Measurements from ENCODE around the gene ADD3.

Gene ADD3

GRCh38 chr10:110006358-110007160 lies 1.2 kb upstream of the ADD3 start:
- peak; percentile 19 for DNase-seq (ENCODE audit: low spot score)

- peak; percentile 44 for DNase-seq (ENCODE audit: low spot score)
These were observed 553 bp upstream of the ADD3 start for GRCh38 chr10:110007161-110007700.

DNA sequence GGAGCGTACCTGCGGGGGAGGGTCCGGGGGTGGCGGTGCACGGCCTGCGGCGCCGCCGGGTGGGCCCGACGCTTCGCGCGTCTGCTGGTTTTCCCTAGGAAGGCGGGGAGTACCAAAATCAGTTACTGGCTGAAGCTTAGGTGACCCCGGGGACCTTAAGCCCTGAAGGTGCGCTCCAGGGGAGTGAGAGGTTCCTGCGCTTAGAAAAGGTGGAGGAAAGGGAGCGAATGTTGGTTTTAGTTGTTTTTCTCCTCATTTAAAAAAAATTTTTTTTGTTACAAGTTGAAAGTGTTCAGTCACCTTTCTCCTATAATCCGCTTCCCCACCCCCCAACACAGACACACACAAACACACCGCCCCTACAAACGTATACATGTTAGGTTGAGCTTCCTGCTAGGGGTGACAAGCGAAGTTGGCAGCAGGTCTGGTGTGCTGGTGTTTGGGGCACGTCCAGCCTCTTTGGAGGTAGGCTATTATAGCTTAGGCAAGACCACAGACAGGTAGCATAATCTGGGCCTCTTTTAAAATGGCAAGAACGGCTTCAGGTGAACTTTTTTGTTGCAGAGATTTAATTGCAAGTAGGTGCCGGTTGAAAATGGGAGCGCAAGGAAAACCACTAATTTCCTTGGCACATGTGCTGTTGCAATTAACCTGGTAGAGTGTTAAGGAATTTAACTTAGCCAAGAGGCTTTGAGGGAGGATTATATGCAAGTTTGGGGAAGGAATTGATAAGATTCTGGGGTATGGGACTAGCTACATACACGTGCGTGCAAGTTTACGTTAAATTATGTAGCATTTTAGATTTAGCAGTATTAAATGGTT lies 945 bp downstream of the ADD3 start:
- peak; percentile 34 for DNase-seq (ENCODE audit: low spot score)

DNA sequence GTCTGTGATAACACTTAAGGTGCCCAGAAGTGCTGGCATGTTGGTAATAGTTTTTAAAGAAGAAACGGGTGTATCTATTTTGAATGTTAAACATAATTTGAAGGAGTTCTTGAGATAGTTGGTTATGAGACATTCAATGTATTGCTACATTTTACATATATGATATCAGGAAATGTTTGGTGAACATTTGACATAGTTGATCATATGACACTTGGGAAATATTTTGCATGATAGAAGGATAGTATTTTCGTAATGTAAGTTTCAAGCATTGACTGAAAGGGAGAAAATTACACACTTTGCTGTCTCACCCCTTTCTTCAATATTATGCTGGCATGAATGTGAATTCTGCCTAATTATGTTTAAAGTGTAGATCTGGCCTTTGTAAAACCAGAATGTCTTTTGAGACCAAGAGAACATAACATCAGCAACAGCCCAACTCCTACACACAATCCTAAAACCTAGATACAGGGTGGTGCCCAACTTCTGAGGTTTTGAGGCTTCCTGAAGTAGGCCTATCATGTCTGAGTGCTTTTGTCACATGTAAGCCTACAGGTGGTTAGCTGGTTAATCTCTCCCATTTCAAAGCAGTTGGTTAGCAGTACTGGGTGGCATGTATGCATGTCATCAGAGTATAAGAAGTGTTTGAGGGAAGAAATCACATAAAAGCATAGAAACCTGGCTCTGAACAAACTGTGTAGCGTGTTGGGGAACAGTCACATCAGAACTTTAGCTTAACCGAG lies 2.1 kb downstream of the ADD3 start:
- no peak for DNase-seq (ENCODE audit: low spot score)

DNA sequence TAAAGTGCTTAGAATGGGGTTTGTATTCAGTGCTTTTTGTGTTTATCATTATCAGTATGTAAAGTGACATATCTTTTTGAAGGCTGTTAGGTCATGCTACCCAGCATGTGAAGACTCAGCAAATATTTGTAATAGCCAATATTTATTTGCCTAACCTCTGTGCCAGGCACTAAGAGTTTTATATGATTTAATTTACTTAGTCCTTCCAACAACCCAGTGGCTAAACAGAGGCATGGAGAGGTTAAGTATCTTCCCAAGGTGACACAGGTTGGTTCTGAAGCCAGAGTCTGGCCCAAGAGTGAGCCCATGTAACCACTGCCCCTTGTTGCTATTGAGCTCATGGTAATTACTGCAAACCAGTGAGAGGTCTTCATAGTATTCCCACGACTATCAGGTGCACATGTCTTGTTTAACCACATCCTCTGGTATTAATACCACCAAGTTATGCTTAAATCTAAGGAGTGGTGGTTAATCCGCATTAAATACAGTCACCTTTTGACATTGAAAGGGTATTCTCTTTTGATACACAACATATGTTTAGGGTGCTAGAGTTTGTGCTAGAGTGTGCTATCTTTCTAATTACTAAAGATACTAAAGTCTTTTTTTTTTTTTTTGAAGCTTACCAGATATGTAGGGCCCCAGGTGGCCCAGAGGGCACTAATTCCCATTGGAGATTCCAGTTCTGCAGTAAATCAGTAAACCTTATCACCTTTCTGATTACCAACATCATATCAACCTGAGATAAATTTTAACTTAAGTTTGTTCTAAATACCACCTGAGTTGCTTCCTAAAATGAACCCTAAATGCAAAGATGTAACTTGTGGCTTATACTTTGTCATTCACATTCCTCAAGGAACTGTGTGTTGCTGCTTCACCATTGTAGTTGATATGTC lies 2.9 kb downstream of the ADD3 start:
- DNase-seq (ENCODE audit: low spot score): no peak

GRCh38 chr10:110011681-110012080 lies 3.9 kb downstream of the ADD3 start:
- DNase-seq (ENCODE audit: low spot score): no peak

DNA sequence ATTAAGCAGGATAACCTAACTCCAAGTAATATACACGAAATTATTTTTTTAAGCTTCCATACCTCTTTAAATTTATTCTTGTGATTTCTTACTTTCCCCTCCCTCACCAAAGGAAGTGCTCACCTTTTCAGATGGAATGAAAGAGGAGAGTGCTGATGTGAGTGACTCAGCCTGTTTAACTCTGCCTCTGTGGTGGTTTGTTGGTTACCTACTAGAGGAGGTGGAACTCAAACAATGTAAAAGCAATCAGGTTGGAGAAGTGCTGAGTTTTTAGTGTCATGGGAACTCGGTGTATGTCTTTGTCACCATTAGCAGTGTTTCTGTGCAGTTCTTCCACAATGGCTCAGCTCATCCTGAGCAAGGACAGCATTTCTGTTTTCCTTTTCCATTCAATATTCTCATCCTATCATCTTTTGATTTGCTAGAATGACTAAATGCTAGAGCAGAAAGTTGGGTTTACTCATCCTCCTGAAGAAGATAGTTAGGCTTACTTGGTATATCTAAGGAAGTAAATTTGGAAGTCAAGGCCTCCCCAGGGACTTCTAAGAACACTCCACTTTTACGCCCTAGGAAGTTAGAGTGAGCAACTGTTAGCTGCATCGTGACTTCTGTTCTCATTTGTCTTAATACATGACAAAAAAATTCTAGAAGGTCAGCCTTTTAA lies 6.0 kb downstream of the ADD3 start:
- DNase-seq (ENCODE audit: low spot score): no peak

GRCh38 chr10:110016039-110016438 lies 8.3 kb downstream of the ADD3 start:
- no peak for DNase-seq (ENCODE audit: low spot score)

- DNase-seq (ENCODE audit: low spot score): no peak
These were observed 9.3 kb downstream of the ADD3 start for GRCh38 chr10:110017052-110017451.

DNA sequence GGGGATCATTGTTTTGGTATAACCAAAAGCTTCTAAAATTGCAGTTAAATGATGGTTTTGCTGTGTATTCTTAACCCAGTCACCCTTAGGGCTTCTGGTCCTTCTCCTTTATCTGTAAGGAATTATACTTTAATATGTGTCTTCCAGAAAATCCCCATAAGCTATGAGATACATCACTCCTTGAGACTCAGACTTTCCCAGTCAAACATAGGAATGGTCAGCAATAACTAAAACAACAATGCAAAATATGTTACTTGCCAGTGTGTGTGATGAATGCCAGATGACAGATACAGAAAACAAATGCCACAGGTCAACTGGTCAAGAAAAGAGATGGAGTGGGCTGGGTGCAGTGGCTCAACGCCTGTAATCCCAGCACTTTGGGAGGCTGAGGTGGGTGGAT lies 10.1 kb downstream of the ADD3 start:
- DNase-seq (ENCODE audit: low spot score): no peak

DNA sequence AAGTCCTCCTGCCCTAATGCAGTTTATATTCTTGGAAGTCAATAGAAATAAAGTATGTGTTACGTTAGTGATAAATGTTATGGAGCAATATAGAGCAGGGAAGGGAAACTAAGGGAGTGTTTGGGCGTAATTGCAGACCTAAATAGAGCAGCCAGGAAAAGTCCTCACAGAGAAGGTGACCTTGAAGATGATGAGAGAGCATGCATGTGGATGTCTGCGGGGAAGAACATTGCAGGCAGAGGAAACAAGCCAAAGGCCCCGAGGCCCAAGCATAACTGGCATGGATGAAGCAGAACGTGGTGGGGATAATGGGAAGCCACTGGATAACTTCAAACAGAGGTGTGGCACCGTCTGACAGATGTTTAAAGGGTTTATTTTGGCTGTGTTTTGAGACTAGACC lies 12.5 kb downstream of the ADD3 start:
- DNase-seq (ENCODE audit: low spot score): no peak

DNA sequence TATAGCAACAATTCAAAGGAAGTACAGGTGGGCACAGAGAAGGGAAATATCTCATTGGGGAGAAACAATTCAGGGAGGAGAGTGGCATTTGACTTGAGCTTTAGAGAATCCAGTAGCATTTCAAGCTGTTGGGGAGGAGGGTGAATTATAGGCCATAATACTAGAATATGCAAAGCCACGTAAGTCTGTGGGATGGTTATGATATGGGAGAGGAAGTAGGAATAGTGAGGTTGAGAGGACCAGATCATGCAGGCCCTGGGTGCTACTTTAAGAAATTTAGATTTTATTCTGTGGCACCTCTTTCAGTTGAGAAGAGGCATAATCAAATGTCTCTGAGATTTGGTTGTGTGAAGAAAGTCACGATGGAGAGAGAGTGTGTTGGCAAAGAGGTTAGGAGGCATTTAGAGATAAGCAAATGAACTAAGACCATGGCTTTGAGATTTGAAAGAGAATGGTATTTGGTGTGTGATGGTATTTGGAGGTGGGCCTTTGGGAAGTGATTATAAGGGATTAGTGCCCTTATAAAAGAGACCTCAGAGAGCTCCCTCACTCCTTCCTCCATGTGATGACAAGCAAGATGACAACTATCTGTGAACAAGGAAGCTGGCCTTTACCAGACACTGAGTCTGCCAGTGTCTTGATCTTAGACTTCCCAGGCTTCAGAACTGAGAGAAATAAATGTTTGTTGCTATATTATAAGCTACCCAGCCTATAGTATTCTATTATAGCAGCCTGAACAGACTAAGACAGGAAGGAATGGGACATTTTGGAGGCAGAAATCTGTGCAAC lies 15.1 kb downstream of the ADD3 start:
- no peak for DNase-seq (ENCODE audit: low spot score)

GRCh38 chr10:110023785-110024465 lies 16.1 kb downstream of the ADD3 start:
- DNase-seq (ENCODE audit: low spot score): no peak

DNA sequence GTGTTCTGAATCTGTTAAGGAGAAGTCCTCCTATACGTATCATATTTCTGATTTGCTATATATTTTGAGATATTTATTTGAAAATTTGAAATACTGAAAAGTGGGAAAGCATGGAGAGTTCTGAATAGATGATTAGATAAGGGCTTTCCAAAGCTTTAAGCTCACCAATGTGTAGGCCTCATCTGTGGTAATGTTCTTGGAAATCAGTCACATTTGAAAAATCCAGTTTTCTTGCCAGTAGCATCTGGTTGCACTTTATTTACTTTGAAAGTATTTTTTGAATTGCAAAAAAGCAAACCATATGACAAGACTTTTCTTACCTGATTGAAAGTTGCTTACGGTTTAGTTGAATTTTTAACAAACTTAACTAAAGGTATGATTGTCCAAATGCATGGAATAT lies 21.7 kb downstream of the ADD3 start:
- DNase-seq (ENCODE audit: low spot score): no peak

- DNase-seq (ENCODE audit: low spot score): no peak
These were observed 25.3 kb downstream of the ADD3 start for GRCh38 chr10:110032801-110033700.

- no peak for DNase-seq (ENCODE audit: low spot score)
These were observed 26.0 kb downstream of the ADD3 start for GRCh38 chr10:110033701-110034235.

DNA sequence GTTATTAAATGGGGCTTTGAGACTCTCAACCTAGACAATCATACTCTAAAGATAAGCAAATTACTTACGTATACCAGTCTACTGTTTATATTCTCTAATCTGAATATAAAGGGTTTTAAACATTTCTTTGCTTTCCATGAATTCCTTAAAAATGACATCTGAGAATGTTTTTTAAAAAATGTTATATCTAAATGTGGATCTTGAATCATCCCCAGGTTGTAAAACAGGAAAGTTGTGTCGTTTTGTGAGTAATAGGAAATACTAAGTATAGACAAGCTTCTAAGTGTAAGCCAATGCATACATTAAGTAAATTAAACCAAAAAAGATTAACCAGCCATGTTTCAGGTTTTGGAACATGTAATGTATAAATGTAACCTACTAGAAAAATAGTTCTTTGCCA lies 26.8 kb downstream of the ADD3 start:
- DNase-seq (ENCODE audit: low spot score): no peak
